GM18526 (cell line): ENCODE data around the gene REXO1.

ENCODE experiments used
- POLR2A ChIP-seq: IDR thresholded peaks from 3 replicates; pipeline ENCODE4 v1.6.1; 2011; ENCODE audit not compliant: insufficient read length; ENCODE audit errors: extremely low read depth

The REXO1 gene, protein sequence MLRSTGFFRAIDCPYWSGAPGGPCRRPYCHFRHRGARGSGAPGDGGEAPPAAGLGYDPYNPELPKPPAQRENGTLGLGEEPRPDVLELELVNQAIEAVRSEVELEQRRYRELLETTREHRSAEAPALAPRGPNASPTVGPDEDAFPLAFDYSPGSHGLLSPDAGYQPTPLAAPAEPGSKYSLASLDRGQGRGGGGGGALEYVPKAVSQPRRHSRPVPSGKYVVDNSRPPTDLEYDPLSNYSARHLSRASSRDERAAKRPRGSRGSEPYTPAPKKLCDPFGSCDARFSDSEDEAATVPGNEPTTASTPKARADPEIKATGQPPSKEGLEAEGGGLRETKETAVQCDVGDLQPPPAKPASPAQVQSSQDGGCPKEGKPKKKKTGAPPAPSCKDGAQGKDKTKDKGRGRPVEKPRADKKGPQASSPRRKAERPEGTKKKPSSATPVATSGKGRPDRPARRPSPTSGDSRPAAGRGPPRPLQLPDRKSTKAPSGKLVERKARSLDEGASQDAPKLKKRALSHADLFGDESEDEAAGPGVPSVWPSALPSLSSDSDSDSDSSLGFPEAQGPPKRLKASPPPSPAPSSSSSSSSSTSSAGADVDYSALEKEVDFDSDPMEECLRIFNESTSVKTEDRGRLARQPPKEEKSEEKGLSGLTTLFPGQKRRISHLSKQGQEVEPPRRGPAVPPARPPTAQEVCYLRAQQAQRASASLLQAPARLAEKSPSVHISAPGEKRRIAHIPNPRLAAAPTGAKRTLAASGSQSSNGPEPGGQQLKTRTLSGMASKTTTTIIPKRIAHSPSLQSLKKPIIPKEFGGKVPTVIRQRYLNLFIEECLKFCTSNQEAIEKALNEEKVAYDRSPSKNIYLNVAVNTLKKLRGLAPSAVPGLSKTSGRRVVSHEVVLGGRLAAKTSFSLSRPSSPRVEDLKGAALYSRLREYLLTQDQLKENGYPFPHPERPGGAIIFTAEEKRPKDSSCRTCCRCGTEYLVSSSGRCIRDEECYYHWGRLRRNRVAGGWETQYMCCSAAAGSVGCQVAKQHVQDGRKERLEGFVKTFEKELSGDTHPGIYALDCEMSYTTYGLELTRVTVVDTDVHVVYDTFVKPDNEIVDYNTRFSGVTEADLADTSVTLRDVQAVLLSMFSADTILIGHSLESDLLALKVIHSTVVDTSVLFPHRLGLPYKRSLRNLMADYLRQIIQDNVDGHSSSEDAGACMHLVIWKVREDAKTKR

DNA sequence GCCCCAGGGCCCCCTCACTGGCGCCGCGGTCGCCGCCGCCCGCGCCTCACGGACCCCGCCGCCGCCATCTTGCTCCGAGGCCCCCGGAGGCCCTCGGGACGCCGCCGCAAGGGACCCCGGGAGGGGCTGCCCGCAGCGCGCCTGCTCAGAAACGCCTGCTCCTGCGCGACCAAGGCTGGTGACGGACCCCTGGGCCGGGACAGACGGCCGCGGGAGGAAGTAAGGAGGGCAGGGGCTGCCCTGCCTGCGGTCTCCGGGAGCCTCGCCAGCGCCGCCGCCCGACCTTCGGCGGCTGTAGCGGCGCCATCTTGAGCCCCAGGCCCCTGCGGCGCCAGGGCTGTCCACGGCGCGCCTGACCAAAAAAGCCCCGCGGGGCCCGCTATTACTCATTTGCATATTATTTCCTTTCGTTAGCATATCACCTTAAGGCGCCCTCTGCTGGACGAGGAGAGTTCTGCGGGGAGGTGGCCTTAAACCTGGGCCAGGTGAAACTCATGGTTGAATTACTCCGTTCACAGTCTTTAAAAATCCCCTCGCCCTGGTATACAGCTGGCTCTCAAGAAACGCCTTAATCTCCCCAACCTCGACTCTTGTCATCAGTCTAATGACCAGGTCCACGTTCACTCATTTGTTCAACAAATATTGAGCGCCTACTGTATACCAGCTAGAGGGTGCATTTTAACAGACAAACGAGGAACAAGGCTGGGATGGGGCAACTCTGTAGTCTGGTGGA is at the start of gene REXO1:
Gene REXO1, minus strand, starts transcription at position 85 of the 733 bp plus-strand sequence. CDS start 125 bp downstream, outside the sequence.
- peak; percentile 59 for TF ChIP-seq POLR2A

DNA sequence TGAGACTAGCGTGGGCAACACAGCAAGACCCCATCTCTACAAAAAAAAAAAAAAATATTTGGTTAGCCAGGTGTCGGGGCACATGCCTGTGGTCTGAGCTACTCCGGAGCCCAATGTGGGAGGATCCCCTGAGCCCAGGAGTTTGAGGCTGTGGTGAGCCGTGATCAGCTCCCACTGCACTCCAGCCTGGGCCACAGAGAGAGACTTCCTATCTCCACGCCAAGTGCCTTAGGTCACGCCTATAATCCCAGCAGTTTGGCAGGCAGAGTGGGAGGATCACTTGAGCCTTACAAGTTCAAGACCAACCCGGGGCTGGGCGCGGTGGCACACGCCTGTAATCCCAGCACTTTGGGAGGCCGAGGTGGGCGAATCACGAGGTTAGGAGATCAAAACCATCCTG is 48.2 kb upstream of the REXO1 start:
- TF ChIP-seq POLR2A, result no peak

DNA sequence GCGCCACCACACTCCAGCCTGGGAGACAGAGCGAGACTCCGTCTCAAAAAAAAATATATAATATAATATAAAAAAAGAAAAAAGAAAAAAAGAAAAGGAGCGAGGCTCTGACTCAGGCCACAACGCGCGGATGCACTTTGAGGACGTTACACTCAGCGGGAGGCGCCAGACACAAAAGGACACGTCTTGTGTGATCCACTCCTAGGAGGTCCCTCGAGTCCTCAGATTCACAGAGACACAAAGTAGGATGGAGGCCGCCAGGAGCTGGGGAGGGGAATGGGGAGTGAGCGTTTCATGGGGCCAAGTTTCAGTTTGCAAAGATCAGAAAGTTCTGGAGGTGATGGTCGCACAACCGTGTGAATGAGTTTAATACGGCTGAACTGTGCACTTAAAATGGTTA is 45.5 kb upstream of the REXO1 start:
- TF ChIP-seq POLR2A, result no peak

DNA sequence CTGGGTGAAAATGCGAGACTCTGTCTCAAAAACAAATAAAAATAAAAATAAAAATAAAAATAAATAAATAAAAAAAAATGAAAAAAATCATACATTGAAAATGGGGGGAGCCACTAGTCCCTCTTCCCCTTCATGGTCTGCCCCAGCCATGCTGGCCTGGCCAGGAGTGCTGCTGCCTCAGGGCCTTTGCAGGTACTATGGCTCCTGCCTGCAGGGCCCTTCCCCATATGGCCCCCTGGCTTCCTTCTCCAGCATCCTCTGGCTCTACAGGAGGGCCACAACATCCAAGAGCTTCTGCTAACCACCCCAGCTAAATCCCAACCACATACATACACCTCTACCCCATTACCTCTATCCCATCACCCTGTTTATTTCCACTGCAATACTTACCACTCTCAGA is 41.6 kb upstream of the REXO1 start:
- TF ChIP-seq POLR2A, result no peak

DNA sequence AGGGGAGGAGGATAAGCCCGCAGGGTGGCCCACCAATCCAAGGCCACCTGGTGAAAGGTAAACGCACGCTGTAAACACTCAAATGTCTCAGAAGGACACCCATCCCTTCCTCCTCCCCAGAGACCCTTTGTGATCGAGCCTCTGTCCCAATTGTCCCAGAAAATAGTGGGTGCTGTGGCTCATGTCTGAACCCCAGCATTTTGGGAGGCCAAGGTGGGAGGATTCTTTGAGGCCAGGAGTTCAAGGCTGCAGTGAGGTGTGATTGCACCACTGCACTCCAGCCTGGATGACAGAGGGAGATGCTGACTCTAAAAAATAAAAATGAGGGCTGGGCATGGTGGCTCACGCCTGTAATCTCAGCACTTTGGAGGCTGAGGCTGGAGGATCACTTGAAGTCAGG is 40.1 kb upstream of the REXO1 start:
- no peak for TF ChIP-seq POLR2A

DNA sequence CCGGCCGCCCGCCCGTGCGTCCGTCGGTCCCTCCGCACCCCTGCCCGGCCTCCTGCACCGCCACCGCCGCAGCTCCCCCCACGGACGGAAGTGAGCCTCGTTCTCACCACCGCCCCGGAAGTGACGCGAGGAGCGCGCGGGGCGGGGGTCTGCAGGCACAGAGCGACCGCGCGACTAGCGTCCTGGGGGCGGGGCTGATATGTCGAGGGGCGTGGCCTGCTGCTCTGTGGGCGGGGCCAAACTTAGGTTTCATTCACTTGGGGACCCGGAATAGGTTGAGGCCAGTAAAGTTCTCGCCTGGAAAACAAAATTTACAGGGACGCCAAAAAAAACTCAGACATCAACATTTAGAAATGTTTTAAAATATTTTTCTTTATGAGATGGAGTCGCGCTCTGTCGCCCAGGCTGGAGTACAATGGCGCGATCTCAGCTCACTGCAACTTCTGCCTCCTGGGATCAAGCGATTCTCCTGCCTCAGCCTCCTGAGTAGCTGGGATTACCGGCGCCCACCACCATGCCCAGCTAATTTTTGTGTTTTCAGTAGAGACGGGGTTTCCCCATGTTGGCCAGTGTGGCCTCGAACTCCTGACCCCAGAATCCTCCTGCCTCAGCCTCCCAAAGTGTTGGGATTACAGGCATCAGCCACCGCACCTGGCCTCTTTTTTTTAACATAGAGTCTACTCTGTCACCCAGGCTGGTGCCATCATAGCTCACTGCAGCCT is 37.3 kb upstream of the REXO1 start, which contains the start of gene ABHD17A:
Gene ABHD17A, minus strand, starts transcription at position 99 of the 722 bp plus-strand sequence. CDS start 3,930 bp downstream, outside the sequence.
- peak; percentile 49 for TF ChIP-seq POLR2A

DNA sequence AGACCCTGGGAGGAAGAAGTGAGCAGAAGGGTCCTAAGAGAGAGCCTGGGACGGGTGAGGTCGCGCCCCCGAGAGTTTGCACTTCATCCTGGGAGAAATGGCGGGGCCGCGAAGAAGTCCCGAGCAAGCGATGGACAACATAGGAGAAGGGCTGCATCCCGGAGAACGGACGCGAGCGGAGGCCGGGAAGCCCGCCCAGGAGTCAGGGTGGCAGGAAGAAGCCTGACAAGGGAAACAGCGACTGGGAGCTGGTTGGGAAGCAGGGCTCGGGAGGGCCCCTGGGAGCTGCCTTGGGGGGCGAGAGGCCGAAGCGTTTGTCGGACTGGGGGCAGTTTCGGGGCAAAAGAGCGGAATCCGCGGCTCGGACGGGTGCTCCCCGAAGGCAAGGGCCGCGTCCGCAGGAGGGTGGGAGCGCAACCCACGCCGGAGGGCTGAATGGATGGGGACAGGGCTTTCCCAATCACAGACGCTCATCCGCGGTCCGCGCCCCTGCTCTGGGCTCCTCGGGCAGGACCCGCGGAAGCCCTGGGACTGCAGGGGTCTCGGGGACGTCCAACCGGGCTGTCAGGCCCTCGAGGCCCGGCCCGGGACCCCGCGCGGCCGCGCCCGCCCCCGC is 36.5 kb upstream of the REXO1 start:
- TF ChIP-seq POLR2A, result no peak

DNA sequence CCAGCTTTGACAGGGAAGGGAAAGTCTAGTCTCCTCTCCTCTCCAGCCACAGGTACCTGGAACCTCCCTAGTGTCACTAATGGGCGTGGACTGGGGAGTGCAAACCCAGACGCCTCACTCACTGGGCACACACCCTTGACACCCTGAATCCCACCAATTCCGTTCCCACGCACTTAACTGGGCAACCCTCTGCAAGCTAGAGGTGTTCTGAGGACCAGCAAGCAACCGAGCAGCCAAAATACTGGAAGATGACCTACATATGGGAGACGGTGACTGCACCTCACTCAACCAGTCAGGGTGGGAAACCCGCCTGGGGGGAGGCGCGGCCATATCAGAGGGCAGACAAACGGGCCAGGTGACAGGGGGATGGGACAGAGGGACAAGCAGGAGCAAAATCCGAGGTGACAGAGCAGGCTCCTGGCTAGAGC is 36.0 kb upstream of the REXO1 start:
- TF ChIP-seq POLR2A, result no peak

DNA sequence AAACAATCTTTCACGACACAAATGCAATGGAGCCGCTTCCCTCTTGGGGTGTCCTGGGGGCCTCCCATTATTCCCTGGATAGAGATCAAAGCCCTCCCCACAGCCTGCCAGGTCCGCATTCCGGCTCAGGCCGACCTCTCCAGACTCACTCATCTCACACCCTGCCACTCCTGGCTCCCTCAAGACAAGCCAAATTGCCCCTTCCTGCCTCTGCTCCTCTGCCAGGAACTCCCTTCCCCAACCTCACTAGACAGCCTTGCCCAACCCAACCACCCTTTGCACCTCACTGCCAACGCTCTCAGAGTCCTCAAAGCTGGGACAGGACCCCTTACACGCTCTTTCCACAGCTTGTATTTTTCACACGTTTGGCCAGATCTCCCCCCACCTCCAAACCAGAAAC is 35.5 kb upstream of the REXO1 start:
- no peak for TF ChIP-seq POLR2A

DNA sequence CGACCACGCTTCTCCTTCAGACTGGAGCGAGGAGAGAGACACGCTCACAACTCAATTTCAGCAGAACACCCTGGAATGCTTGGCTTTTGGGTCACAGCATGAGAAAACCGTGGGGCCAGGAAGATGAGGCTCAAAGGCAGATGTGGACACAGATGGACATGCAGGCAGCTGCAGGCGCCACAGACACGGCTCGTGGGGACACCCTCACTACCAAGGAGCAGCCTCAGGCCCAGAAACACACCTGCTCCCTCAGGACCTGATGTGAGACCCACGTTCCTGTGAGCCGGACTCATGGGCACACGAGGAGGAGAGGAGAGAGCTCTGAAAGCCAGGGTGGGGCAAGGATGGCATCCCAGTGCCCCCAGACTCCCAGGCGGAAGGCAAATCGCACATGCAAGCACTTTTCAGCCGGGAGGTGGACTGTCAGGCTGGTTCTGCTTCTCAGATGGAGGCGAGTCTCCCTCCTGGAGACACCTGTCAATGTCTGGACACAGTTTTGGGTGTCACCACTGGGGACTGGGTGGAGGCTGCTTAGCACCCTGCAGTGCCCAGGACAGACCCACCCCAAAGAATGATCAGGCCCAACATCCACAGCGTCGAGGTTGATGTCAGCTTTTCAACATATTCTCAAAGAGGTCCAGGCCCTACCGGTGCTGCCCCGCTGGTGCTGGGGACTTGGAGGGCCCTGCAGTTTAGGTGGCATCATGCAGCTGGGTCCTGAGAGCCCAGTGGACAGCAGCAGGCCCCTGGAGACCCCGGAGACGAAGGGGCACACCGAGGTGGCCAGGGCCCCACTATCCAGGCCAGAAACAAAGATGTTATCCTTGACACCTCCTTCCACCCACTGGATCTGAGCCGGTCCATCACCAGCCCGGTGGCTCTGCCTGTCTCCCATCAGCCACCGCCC is 34.8 kb upstream of the REXO1 start:
- no peak for TF ChIP-seq POLR2A

DNA sequence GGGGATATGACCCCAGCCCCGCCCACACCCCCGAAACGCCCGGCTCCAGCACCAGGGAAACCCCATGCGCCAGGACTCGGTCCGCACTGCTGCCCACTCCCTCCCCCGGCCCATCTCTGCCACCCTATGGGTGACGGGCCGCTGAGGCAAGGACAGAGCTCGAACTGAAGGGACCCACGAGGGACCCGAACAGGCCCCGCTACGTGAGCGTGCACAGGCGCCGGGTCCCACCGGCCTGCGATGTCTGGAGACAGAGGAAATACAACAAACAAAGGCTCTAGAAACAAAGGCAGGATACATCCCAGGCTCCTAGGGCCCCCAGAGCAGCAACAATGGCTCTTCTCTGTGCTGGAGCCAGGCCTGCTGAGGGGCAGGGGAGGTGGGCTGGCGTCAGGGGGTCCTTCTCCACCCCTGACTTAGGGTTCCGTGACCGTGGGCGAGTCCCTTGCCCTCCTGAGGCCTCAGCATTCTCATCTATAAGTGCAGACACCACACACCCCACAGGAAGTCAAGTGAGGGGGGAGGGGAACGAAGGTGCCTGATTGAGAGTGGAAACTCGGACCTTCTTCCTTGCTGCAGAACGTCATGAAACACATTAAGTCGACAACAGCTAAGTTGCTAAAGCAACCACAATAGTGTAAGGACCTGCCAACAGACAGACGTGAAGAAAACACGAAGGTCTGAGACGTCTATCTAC is 34.0 kb upstream of the REXO1 start:
- TF ChIP-seq POLR2A, result no peak

DNA sequence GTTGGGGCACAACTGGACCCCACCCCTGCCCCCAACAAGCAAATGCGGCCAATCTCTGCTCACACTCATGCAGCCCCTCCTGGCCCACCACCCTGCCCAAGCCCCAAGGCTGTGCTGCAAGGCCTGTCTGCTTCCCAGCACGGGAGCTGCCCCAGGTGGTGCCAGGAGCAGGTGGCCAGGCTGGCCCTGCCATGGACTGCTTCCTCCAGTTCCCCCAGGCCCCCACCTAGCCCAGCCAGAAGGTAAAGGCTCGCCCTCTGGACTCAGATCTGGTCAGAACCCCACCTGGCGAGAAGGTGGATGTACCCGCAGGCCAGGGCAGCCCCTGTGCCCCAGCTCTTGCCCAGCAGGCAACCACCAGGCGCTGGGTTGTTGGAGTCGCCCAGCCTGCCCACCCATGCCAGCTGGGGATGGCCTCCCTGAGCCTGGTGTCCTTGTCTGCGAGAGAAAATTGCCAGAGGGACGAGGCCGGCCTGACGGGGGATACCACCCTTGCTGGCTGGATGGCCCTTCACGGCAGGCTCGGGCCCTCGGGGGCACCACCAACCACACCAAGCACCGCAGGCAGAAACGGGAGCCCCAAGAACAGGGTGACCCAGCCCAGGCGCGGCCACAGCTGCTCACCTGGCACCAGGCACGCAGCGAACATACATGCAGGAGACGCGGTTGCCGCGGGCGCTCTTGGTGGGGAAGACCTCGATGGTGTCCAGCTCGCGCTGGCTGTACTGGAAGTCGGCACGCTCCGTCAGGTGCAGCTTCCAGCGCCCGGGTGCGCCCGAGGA is 32.5 kb upstream of the REXO1 start:
- no peak for TF ChIP-seq POLR2A
